Activated CD4-positive, alpha-beta T cell treated with anti-CD3 and anti-CD28 coated beads, Interleukin-2, Interleukin-4, amounts not matched to agents 100 ng/mL and 50 ng/mL, durations not matched to agents 16 hours and 8 hours (primary cell): Measurements from ENCODE around the gene MAGI1.
"Not testable (repeated sequence)": the region's sequence is repeated elsewhere in the genome, so short reads cannot be mapped to it uniquely, and the experiment has no call there.

Experiments
- DNase-seq: peaks from one replicate; pipeline ENCODE4 v3.0.0-alpha.2; 2020; ENCODE audit warnings: low spot score

MAGI1 gene

GRCh38 chr3:66038384-66038725 lies 363 bp downstream of the MAGI1 start:
- DNase-seq, result no peak

GRCh38 chr3:66037986-66038369 lies 740 bp downstream of the MAGI1 start:
- no peak for DNase-seq

GRCh38 chr3:66037330-66037985 lies 1.3 kb downstream of the MAGI1 start:
- no peak for DNase-seq

GRCh38 chr3:66036586-66037148 lies 2.1 kb downstream of the MAGI1 start:
- DNase-seq, result no peak

- no peak for DNase-seq
Observed at GRCh38 chr3:66035763-66036477, 2.8 kb downstream of the MAGI1 start.

GRCh38 chr3:66033241-66034138 lies 5.2 kb downstream of the MAGI1 start:
- peak; percentile 53 for DNase-seq

- no peak for DNase-seq
Observed at GRCh38 chr3:66031102-66031698, 7.5 kb downstream of the MAGI1 start.

GRCh38 chr3:66029443-66029842 lies 9.3 kb downstream of the MAGI1 start:
- DNase-seq, result no peak

GRCh38 chr3:66029014-66029413 lies 9.7 kb downstream of the MAGI1 start:
- no peak for DNase-seq

- no peak for DNase-seq
Observed at GRCh38 chr3:66028457-66028856, 10.3 kb downstream of the MAGI1 start.

GRCh38 chr3:66027099-66027498 lies 11.6 kb downstream of the MAGI1 start:
- DNase-seq, result not testable (repeated sequence)

GRCh38 chr3:66023738-66024385 lies 14.9 kb downstream of the MAGI1 start:
- DNase-seq, result no peak

GRCh38 chr3:66023229-66023628 lies 15.5 kb downstream of the MAGI1 start:
- DNase-seq, result no peak

GRCh38 chr3:66021731-66022131 lies 17.0 kb downstream of the MAGI1 start:
- DNase-seq, result no peak

GRCh38 chr3:66019896-66020295 lies 18.8 kb downstream of the MAGI1 start:
- DNase-seq, result no peak

- DNase-seq, result no peak
Observed at GRCh38 chr3:66018057-66019033, 20.4 kb downstream of the MAGI1 start.

- DNase-seq, result no peak
Observed at GRCh38 chr3:66017591-66017990, 21.1 kb downstream of the MAGI1 start.

GRCh38 chr3:66017084-66017483 lies 21.6 kb downstream of the MAGI1 start:
- no peak for DNase-seq

- no peak for DNase-seq
Observed at GRCh38 chr3:66015841-66016240, 22.9 kb downstream of the MAGI1 start.

GRCh38 chr3:66014651-66015050 lies 24.1 kb downstream of the MAGI1 start:
- DNase-seq, result no peak
